ENCODE results near the gene CLK2. TPM values are rescaled to one million over a fixed set of nuclear protein-coding genes. Genes with fewer than 3 reads are reported as not detected.
A peak's percentile ranks its signal among the peaks of the same experiment; 100 is the strongest.
"Not testable (repeated sequence)": the region's sequence is repeated elsewhere in the genome, so short reads cannot be mapped to it uniquely, and the experiment has no call there.

The CLK2 gene
- total RNA-seq, 1 experiment from 2014 or later, result 13.9 TPM

DNA sequence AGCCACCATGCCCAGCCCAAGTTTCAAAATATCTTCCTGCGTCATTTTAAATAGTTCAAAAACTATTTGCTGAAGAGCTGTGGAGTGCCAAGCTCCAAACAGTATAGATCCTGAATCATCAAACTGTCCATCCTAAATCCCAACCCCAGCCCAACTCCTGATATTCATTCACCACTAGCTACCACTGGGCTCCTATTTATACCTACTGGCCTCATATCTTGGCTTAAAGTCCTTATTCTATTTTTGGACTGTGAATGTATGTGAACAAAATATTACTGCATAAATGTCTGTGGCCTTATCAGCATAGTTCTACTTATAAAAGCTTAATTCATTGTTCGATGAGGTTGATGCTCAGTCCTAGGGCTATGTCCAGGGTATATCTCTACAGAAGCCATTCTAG lies 5.9 kb downstream of the CLK2 start:
- no peak for DNase-seq (ENCODE audit: low spot score)

DNA sequence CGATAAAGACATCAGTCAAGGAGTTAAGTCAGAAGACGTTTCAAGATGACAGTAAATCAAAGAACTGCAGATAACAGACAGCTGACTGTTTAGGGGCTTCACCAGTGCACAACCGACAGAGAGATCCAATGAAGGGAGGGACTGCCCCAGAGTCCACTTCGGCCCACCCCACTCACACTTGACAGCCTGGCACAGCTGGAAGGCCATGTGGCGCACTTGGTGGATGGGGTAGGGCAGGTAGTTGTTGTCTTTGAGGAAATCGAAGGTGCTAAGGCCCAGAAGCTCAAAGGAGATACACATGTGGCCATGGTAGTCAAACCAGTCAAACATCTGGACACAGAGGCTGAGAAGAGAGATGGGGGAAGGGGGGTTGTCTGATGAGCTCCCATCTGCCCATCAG lies 6.8 kb downstream of the CLK2 start:
- DNase-seq (ENCODE audit: low spot score), result no peak

DNA sequence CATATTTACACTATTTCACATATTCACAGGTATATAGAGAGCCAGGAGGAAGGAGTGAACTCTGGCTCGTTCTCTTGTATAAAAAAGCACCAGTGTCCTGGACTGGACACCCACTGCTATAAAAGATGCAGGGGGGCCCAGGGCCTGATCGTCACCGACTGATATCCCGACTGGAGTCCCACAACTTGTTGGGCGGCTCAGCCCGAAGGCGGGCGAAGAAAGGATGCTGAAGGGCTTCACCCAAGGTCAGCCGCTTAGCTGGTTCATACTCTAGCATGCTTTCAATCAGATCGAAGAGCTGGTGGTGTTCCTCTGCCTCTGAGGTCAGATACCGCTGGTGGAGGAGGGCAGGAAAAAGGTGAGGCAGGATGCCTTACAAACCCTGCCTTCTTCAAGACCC lies 10.2 kb downstream of the CLK2 start:
- DNase-seq (ENCODE audit: low spot score), result no peak

DNA sequence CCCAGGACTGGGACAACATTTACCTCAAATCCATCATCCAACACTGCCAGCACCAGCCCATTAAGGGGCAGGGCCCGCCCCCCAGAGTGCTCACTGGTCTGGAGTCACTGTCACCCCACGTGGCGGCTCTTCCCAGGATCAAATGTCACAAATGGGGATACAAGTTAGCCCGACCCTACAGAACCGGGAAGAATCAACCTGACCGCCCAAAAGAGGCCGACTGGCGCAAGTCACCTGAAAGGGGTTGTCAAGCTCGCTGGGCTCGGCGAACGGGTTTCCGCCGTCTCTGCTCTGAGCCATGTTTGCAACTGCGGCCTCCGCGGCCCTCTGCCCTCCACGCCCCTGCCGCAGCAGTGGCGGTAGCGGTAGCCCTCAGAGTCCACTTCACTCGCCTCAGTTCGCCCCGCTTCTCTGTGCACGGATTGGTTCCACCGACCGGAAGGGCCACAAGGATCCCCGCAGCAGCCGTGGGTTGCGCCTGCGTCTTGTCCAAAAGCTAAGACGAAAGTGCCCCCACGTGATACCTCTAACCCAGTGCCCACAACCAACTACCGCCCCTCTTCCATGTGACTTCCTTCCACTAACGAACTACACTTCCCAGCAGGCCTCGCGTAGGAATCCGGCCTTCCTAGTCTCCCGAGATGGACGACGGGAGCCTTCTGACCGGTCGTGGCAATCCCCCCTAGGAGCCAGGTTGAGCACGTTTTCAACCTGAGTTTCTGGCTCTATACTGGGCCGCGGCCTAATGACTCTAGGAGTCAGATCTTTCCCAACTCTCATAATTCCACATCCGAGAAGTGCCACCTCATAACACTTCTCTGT lies 11.2 kb downstream of the CLK2 start, which contains the start of gene SCAMP3:
TSS of gene SCAMP3 (minus strand) at position 509 of the 822 bp plus-strand sequence. CDS start at position 300, 209 bp downstream.
- peak; percentile 99 for DNase-seq (ENCODE audit: low spot score)

DNA sequence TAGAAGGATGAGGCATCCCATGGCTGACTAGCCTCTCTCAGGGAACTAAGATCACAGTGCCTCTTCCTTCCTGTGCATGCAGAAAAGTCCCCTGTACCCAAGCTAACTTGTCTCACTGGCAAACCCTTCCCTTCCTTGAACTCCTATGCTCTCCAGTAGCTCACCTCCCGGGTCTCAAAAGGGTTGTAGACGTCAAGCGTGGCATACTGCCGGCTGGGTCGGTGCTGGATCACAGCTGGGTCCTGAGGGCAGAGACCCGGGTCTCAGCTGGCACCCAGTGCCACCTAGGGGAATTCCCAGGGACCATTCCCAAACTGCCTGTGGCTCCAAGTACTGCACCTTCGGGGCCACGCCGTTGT lies 11.8 kb downstream of the CLK2 start:
- DNase-seq (ENCODE audit: low spot score), result peak; percentile 40

DNA sequence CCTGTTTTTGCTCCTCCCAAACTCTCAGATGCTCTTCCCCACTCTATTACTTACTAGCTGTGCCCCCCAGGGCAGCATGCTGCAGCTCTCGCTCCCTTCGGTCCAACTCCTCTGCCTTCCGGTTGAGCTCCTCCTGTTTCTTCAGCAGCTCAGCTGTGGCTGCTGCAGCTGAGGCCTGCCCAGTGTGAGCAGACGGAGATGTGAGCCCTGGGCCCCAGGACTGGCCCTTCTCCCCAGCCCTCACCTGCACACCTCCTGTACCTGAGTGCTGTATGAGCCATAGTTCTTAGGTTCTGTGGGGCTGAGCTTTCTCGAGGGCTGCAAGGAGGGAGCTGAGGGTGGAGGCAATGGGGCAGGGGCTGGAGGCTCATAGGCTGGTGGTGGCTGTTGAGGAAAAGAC lies 13.0 kb downstream of the CLK2 start:
- DNase-seq (ENCODE audit: low spot score), result no peak

DNA sequence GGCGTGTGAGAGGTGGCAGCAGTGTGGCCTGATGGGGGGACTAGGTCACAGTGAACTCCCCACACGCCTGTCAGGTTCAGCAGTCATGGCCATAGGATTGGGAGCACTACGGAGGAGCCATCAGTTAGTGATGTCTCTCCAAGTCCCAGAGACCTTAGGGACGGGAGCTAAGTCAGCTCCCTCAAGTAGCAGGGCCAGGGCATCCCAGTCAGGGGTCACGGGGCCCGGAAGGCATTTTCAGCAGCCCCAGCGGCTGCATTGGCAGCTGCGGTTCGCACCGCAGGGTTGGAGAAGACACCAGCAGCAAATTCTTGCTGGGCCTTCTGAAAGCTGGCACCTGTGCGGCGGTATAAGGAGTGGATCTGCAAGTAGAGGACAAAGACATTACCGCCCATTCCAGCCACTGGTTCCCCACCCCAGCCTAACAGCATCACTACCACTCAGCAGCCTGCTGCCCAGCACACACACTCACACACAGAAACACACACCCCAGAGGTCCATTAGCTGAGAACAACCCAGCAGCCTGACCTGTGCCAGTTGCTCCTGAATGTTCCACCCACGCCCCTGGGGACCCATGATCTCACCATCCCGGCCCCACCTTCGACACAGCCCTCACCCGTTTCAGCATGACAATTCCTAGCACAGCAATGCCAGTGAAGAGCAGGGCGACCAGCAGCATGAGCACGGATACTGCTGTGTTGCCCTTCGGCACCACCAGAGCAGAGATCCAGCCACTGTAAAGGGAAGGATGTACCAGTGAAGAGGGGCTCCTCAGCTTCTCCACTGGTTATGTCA lies 17.0 kb downstream of the CLK2 start:
- no peak for DNase-seq (ENCODE audit: low spot score)

DNA sequence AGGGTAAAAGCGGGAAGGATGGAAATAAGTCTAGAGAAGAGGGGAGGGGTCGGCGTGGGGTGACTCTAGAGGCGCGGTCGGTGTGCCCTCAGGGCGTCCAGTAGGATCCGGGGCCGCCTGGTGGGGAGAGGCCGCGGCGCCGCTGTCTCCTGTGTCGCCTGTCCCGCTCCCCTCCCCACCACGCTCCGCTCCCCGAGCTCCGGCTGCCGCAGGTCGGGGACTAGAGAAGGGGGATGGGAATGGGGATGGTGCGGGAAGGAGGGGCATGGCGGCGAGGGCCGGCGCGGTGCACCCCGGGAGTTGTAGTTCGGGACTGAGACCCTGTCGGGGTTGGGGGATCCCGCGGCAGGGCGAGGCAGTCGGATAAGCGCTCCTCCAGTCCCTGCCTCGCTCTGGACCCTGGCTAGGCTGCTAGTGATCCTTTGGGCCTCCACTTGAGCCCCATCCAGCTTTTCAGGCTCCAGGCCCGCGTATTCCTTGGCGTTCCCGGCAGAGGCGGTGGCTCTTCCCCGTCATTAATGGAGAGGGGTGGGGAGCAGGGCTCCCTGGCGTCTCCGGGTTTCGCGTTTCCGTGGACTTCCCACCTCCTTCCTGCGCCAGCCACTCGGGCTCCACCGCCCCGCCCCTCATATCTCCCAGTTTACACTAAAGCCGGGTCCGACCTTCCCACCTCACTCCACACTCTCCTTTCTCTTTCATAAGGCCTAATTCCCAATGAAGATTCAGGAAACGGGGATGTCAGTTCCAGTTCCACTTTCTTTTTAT lies 17.9 kb downstream of the CLK2 start, which contains the start of gene ENTREP3:
TSS of gene ENTREP3 (minus strand) at position 241 of the 765 bp plus-strand sequence. CDS start 606 bp downstream, outside the sequence.
- DNase-seq (ENCODE audit: low spot score), result peak; percentile 88

DNA sequence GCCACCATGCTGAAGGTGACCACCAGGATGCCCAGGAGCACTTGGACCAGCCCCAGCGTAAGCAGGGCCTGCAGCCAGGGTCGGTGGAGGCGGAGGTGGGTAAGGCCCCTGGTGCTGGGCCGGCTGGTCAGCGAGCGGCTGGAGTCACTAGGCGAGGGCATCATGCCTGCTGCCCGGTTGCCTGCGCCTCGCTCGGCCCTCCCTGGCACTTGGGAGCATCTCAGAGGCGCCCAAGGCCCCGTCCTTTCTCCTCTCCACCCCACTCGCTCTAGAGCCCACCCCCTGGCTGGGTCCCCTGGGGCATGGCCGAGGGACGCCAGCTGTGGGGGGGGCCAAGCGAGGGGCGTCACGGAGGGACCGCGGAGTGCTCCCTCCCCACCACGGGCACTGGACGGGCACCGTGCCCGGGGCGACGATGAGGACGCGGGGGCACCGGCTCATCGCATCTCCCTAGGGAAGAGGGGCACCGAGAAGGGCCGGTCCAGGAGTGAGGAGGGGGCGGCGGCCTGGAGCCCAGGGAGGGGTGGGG lies 18.5 kb downstream of the CLK2 start:
- peak; percentile 36 for DNase-seq (ENCODE audit: low spot score)

DNA sequence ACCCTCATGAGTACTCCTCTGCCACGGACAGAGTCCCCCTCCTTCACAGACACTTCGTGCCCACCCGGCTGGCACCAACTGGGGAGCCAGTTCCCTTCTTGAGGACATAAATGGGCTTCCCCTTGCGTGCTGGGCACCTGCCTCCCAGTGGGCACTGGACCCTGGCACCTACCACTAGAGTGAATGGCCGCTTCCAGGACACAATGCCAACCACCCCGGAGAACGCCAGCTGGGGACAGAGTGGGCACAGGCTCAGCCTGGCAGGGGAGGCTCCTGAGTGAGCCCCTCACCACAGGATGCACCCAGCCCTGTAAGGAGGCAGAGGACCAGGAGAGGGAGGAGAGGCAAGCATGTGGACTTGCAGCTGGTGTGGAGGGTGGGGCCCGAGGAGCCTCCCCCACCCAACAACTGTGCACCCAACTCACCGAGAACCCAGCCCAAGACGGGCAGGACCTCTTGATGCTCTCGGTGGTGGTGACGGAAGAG lies 19.0 kb downstream of the CLK2 start:
- DNase-seq (ENCODE audit: low spot score), result no peak

DNA sequence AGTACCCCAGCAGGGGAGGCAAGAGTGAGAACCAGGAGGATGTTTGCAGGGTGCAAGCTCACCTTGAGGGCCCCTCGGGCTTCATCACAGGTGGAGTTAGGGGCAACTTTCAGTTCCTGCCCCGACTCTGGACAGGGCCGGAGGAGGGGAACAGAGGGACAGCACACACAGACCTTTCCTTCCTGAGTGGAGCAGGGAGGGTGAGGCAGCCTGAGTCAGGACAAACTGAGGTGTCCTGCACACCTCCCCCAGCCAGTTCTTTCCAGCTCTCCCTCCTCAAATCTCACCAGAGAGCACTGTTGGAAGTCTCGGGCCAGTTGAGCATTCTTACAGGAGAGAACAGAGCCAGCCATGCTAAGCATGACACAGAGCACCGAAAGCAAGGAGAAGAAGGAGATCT lies 19.5 kb downstream of the CLK2 start:
- no peak for DNase-seq (ENCODE audit: low spot score)

DNA sequence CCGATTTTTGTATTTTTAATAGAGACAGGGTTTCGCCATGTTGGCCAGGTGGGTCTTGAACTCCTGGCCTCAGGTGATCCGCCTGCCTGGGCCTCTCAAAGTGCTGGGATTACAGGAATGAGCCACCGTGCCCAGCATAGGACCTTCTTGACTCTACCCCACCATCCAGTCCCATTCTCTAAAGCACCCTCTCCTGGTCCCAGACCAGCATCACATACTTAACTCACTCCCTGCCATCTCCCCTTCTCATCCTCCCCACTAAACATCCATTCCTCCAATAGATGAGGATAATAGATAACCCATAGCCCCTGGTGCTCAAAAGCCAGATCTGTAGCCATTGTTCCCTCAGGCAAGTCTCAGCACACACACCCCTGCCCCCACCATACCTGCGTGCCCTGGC lies 20.1 kb downstream of the CLK2 start:
- DNase-seq (ENCODE audit: low spot score), result no peak

DNA sequence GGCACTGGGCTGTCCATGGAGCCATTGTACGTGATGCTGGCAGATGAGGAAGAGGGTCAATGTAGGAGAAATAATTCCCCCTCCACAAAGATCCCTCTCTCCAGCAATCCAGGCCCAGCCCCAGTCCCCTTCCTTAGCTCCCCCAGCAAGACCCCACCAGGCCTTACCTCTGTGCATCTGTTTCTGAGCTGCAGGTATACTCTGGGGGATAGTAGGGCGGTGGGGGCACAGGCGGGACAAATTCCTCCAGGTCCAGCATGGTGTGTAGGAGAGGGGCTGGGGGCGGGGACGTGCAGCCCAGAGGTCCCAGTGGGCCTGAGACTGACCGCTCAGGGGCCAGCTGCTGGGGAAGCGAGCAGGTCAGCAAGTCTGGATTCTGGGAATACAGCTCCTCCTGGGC lies 21.7 kb downstream of the CLK2 start:
- DNase-seq (ENCODE audit: low spot score), result no peak

DNA sequence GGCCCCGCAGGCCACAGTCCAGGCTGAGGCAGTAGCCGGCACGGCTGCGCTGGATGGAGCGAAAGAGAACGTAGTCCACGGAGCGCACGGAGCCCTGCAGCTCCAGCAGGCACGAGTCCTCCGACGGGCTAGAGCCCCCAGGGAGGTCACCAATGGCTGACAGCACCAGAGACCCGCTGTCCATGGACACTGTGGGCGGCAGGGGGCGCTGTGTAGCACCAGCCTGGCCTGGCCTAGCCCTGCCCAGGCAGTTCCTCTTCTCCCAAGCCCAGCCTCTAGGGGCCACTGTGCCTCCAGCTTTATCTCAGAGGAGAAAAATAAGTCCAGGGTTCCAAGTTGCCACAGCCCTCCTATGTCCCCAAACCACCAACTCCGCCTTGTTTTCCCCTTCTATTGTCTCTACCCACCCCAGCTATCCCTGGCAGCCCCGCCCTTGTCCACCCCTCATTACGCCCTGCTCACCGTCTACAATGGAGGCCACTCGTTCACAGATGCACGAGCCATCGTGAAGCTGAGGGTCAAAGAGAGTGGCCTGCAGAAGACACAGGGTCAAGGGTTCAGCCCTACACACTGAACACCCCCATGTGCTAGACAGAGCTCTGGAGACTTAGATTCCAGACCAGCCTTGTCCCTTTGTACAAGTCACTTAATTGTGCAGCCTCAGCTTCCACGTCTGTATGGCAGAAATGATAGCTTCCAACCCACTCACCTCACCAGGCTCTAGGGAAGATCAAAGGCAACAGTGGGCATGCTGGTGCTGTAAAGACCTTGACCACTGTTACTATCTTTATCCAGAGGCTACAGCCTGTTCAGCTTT lies 22.5 kb downstream of the CLK2 start:
- DNase-seq (ENCODE audit: low spot score), result peak; percentile 89

DNA sequence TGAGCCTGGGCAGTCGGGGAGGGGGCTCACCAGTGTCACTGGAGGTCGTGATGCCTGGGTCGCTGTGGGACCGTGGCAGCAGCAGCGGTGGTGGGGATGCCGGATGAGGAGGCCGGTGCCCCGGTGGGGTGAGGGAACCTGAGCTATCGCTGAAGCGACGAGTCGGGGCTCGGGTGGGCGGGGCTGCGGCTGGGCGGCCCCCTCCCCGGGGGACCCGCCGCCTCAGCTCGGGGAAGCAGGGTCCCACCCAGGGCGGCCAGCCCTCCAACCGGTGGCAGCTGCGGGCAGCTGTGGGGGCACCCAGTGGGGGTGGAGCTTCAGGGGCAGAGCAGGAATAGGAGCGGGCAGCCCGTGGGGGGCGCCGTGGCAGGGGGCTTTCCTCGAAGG lies 23.1 kb downstream of the CLK2 start:
- DNase-seq (ENCODE audit: low spot score), result no peak

DNA sequence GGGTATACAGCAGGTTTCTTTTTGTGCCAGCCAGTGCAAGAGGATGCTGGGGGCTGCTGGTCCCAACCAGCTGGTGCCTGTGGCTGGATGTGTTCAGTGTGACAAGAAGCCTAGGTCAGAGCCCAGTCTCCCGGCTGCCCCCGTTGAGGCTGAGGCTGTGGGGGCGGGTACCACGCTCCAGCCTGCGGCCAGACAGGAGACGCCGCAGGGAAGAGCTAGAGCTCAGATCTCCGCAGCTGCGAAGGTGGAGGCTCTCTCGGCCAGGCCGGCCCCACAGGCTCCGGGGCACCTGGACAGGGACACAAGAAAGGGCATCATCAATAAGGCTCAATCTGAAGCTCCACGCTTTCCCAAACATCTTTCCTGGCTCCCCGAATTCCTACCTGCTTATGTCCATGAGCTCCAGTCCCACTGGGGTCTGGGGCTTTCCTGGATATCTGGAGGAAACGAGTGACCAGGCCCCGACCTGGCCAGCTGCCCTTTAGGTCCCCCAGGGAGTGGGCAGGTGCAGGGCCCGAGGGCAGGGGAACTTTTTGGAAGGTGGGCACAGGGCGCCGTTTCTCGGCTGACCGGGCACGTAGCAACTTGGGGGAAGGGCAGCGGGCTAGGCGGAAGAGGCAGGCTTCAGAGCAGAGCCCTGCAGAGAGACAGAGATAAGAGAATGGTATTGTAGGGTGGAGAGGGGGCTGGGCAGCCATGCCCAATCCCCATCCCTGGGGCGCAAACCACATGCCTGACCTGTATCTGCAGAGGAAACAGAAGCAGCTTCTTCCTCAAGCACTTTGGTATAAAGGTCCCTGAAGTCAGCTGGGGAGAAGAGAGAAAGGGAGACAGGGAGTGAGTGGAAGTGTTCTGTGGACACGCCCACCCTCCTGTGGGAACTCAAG lies 25.4 kb downstream of the CLK2 start:
- no peak for DNase-seq (ENCODE audit: low spot score)

DNA sequence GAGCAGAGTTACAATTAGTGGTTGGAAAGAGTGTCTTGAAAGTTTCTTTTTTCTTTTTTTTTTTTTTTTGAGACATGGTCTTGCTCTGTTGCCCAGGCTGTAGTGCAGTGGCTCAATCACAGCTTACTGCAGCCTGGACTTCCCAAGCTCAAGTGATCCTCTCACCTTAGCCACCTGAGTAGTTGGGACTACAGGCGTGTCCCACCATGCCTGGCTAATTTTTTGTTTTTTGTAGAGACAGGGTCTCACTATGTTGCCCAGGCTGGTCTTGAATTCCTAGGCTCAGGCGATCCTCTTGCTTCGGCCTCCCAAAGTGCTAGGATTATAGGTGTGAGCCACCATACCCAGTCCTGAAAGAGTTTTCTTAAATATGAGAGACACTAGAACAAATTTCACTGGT lies 26.5 kb downstream of the CLK2 start:
- not testable (repeated sequence) for DNase-seq (ENCODE audit: low spot score)

DNA sequence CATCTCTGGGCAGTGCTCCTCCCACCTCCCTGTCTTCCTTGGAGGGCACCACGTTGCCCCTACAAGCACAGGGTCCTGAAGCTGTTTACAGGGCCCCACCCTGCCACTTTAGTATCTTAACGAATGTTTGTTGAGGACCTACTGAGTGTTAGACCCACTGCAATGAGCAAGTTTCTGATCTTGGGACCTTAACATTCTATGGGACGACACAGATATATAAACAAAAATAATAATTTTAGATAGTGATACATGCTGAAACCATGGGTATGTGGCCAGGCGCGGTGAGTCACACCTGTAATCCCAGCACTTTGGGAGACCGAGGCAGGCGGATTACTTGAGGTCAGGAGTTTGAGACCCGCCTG lies 28.2 kb downstream of the CLK2 start:
- no peak for DNase-seq (ENCODE audit: low spot score)

DNA sequence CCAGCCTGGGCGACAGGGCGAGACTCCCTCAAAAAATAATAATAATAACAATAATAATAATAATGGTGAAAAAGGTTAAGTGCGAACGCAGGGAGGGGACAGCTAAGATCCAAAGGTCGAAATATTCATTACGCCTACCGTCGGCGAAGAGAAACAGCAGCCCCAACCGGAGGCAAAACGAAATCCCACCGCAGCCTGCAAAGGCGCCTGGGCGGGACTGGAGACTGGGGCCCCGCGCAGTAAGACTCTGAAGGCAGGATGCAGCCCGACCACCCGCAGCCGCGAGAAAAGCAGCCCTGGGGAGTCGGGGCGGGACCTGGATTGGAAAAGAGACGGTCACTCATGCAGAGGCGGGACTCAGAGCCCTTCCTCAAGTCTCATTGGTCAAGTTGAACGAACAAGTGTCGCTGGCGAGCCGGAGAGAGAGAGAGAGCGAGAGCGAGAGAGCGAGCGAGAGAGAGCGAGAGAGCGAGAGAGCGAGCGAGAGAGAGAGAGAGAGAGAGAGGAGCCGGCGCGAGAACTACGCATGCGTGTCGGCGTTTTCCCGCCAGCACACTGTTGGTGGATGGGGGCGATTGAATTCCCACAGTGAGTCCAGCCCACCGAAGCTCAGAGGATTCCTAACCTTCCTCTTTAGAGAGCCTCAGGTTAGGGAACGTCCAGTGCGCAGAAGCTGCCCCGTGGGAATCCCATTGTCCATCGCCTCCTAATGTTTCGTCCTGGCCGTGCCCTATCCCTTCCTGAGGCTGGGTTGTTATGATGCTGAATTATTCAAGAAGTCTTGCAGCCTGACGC lies 28.7 kb downstream of the CLK2 start:
- peak; percentile 100 for DNase-seq (ENCODE audit: low spot score)

Data from A172 (cell line).